ENCODE measurements around the gene ETV4.
A peak's percentile ranks its signal among the peaks of the same experiment; 100 is the strongest.
"Not testable (repeated sequence)": the region's sequence is repeated elsewhere in the genome, so short reads cannot be mapped to it uniquely, and the experiment has no call there.

Gene ETV4

GRCh38 chr17:43509440-43509839 is 36.7 kb downstream of the ETV4 start:
- not testable (repeated sequence) for DNase-seq

GRCh38 chr17:43490621-43491020 is 55.5 kb downstream of the ETV4 start:
- DNase-seq: no peak

GRCh38 chr17:43483674-43484551 is 62.2 kb downstream of the ETV4 start, which contains the start of gene DHX8:
Gene DHX8 (plus strand): TSS chr17:43483975. CDS start chr17:43484038, 63 bp downstream.
- peak; percentile 99 for DNase-seq

GRCh38 chr17:43482103-43483012 is 63.8 kb downstream of the ETV4 start:
- DNase-seq: no peak

GRCh38 chr17:43479948-43480347 is 66.2 kb downstream of the ETV4 start:
- DNase-seq: no peak

All from CD4-positive, alpha-beta T cell treated with Interleukin-17A for 4 hours (primary cell).